B cell (primary cell): Measurements from ENCODE around the gene MED26.

ENCODE experiments used
- EZH2 ChIP-seq: IDR thresholded peaks from 2 replicates; pipeline ENCODE4 v1.6.1; 2012; ENCODE audit warnings: borderline replicate concordance, low read depth, mild to moderate bottlenecking, moderate library complexity, low read length; ENCODE audit not compliant: insufficient read depth, poor library complexity, severe bottlenecking
- TF ChIP-seq, protein P1 (sequence below): fragments of 200-600 bp; IDR thresholded peaks from one replicate; pipeline ENCODE4 v1.8.0; 2022; ENCODE audit warnings: antibody characterized with exemption, mild to moderate bottlenecking

DNA sequence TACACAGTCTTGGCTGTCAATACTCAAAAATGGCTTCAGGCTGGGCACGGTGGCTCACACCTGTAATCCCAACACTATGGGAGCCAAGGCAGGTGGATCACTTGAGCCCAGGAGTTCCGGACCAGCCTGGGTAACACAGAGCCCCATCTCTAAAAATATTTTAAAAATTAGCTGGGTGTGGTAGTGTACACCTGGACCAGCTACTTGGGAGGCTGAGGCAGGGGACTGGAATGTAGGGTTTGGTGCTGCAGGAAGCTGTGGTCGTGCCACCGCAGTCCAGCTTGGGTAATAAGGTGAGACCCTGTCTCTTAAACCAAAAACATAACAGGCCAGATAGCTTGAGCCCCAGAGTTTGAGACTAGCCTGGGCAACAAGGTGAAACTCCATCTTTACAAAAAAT lies 79.0 kb downstream of the MED26 start:
- no peak for TF ChIP-seq EZH2
- TF ChIP-seq, protein P1, sequence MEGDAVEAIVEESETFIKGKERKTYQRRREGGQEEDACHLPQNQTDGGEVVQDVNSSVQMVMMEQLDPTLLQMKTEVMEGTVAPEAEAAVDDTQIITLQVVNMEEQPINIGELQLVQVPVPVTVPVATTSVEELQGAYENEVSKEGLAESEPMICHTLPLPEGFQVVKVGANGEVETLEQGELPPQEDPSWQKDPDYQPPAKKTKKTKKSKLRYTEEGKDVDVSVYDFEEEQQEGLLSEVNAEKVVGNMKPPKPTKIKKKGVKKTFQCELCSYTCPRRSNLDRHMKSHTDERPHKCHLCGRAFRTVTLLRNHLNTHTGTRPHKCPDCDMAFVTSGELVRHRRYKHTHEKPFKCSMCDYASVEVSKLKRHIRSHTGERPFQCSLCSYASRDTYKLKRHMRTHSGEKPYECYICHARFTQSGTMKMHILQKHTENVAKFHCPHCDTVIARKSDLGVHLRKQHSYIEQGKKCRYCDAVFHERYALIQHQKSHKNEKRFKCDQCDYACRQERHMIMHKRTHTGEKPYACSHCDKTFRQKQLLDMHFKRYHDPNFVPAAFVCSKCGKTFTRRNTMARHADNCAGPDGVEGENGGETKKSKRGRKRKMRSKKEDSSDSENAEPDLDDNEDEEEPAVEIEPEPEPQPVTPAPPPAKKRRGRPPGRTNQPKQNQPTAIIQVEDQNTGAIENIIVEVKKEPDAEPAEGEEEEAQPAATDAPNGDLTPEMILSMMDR = no peak
